IMR-90 (cell line): Measurements from ENCODE around the gene CPD. TPM values are rescaled to one million over a fixed set of nuclear protein-coding genes. Genes with fewer than 3 reads are reported as not detected.

Experiments
- ATAC-seq: fragments of 200-7000 bp; cut with Tn5 transposase; 2 replicates; pipeline ENCODE4 v1.9.1; 2020; ENCODE audit warnings: low read depth, mild to moderate bottlenecking, moderate library complexity
- BruUV-seq: library from RNA; stranded (reverse); fragments of 400-500 nt; replicated peaks from 2 replicates; lab custom pipeline; 2021; lab: Mats Ljungman, UMichigan
- CTCF ChIA-PET: fragments of 300-600 bp; formaldehyde crosslinking; extraction: SDS; loops from one replicate; lab custom pipeline; 2021; ENCODE audit warnings: antibody characterized with exemption; lab: Yijun Ruan, JAX
- POLR2A ChIA-PET: fragments of 300-600 bp; sonication (Branson Sonifier 250); formaldehyde crosslinking; loops from one replicate; lab custom pipeline; 2022; ENCODE audit warnings: antibody characterized with exemption; ENCODE audit not compliant: unreplicated experiment; lab: Charles Lee
- DNase-seq: peaks from one replicate; pipeline ENCODE4 v3.0.0; 2013
- H2AFZ ChIP-seq: replicated peaks from 2 replicates; pipeline ENCODE3; 2013; ENCODE audit warnings: low read length, mild to moderate bottlenecking; ENCODE audit not compliant: poor library complexity
- H2AK5ac ChIP-seq: 2 replicates; pipeline ENCODE4 v1.6.1; 2013; ENCODE audit warnings: low read depth, low read length, inconsistent platforms
- H2AK9ac ChIP-seq: replicated peaks from 2 replicates; pipeline ENCODE3; 2013; ENCODE audit warnings: mild to moderate bottlenecking, low read depth, low read length, moderate library complexity; ENCODE audit not compliant: poor library complexity
- H2BK120ac ChIP-seq: 2 replicates; pipeline ENCODE4 v1.6.1; 2013; ENCODE audit warnings: low read depth, low read length, inconsistent platforms
- H2BK15ac ChIP-seq: 3 replicates; pipeline ENCODE4 v1.6.1; 2013; ENCODE audit warnings: low read depth, low read length, inconsistent platforms
- H2BK20ac ChIP-seq: 2 replicates; pipeline ENCODE4 v1.6.1; 2013; ENCODE audit warnings: low read depth, mild to moderate bottlenecking, inconsistent platforms, low read length, moderate library complexity
- H2BK5ac ChIP-seq: 2 replicates; pipeline ENCODE4 v1.6.1; 2013; ENCODE audit warnings: mild to moderate bottlenecking, low read depth, low read length, inconsistent platforms; ENCODE audit not compliant: poor library complexity, severe bottlenecking
- H3K14ac ChIP-seq: replicated peaks from 2 replicates; pipeline ENCODE4 v1.6.1; 2013; ENCODE audit warnings: low read depth, low read length, inconsistent platforms
- H3K18ac ChIP-seq: 2 replicates; pipeline ENCODE4 v1.6.1; 2013; ENCODE audit warnings: low read depth, low read length, control low read depth
- H3K23ac ChIP-seq: 2 replicates; pipeline ENCODE4 v1.6.1; 2013; ENCODE audit warnings: low read depth, low read length, inconsistent platforms
- H3K27ac ChIP-seq: 2 replicates; pipeline ENCODE4 v1.5.1; 2013; ENCODE audit warnings: mild to moderate bottlenecking, control low read depth, low read length; ENCODE audit not compliant: insufficient read depth
- H3K27me3 ChIP-seq: 2 replicates; pipeline ENCODE4 v1.6.1; 2013; ENCODE audit warnings: low read length; ENCODE audit not compliant: control insufficient read depth, insufficient read depth
- H3K36me3 ChIP-seq: 2 replicates; pipeline ENCODE4 v1.6.1; 2013; ENCODE audit warnings: low read length, mixed read lengths; ENCODE audit not compliant: control insufficient read depth, insufficient read depth
- H3K4ac ChIP-seq: 2 replicates; pipeline ENCODE4 v1.6.1; 2013; ENCODE audit warnings: low read depth, low read length, inconsistent platforms
- H3K4me1 ChIP-seq: 2 replicates; pipeline ENCODE4 v1.6.1; 2013; ENCODE audit warnings: low read length, mixed read lengths; ENCODE audit not compliant: control insufficient read depth, insufficient read depth
- H3K4me2 ChIP-seq: 2 replicates; pipeline ENCODE4 v1.6.1; 2013; ENCODE audit warnings: low read depth, mild to moderate bottlenecking, control low read depth, low read length, moderate library complexity
- H3K4me3 ChIP-seq: 2 replicates; pipeline ENCODE4 v1.5.1; 2013; ENCODE audit warnings: low read depth, mild to moderate bottlenecking, control low read depth, low read length, moderate library complexity; ENCODE audit not compliant: insufficient read depth
- H3K56ac ChIP-seq: 2 replicates; pipeline ENCODE4 v1.6.1; 2013; ENCODE audit warnings: low read length, inconsistent platforms; ENCODE audit not compliant: insufficient read depth; ENCODE audit errors: extremely low read depth
- H3K79me1 ChIP-seq, 2 experiments: 2 replicates each; pipeline ENCODE4 v1.6.1; 2013; ENCODE audit warnings: low read length in 2 of 2, inconsistent platforms in 1 of 2, low read depth in 1 of 2
- H3K9ac ChIP-seq: 2 replicates; pipeline ENCODE4 v1.6.1; 2013; ENCODE audit warnings: low read depth, low read length, control low read depth
- H3K9me1 ChIP-seq: 2 replicates; pipeline ENCODE4 v1.6.1; 2013; ENCODE audit warnings: low read length, inconsistent platforms; ENCODE audit not compliant: insufficient read depth
- H3K9me3 ChIP-seq: 2 replicates; pipeline ENCODE4 v1.6.1; 2013; ENCODE audit warnings: low read length; ENCODE audit not compliant: control insufficient read depth, insufficient read depth
- H4K20me1 ChIP-seq: 2 replicates; pipeline ENCODE4 v1.6.1; 2013; ENCODE audit warnings: low read length, inconsistent platforms; ENCODE audit not compliant: insufficient read depth
- H4K5ac ChIP-seq: 2 replicates; pipeline ENCODE4 v1.6.1; 2013; ENCODE audit warnings: mild to moderate bottlenecking, low read depth, low read length, control low read depth
- H4K8ac ChIP-seq, 2 experiments: 2 replicates each; pipeline ENCODE4 v1.6.1; 2013; ENCODE audit warnings: low read depth in 2 of 2, low read length in 2 of 2, control low read depth in 1 of 2, inconsistent platforms in 1 of 2
- H4K91ac ChIP-seq: 2 replicates; pipeline ENCODE4 v1.6.1; 2013; ENCODE audit warnings: low read depth, low read length, inconsistent platforms; ENCODE audit not compliant: insufficient read depth
- CHD1 ChIP-seq: IDR thresholded peaks from 2 replicates; pipeline ENCODE4 v1.6.1; 2012; ENCODE audit warnings: low read depth, low read length, improper control_type of control experiment
- FOS ChIP-seq: fragments of 150-350 bp; IDR thresholded peaks from 2 replicates; pipeline ENCODE4 v1.6.1; 2016; ENCODE audit warnings: low read depth, low read length
- MAFK ChIP-seq: IDR thresholded peaks from 2 replicates; pipeline ENCODE4 v1.6.1; 2012; ENCODE audit warnings: low read depth, low read length, improper control_type of control experiment
- MAZ ChIP-seq: IDR thresholded peaks from 2 replicates; pipeline ENCODE4 v1.6.1; 2012; ENCODE audit warnings: low read depth, mild to moderate bottlenecking, low read length, improper control_type of control experiment, moderate library complexity, borderline replicate concordance
- MXI1 ChIP-seq: IDR thresholded peaks from 2 replicates; pipeline ENCODE4 v1.6.1; 2012; ENCODE audit warnings: low read depth, mild to moderate bottlenecking, low read length, moderate library complexity, borderline replicate concordance
- NFE2L2 ChIP-seq: fragments of 150-350 bp; IDR thresholded peaks from 2 replicates; pipeline ENCODE4 v1.6.1; 2016; ENCODE audit warnings: low read depth, mild to moderate bottlenecking, low read length
- POLR2A ChIP-seq: IDR thresholded peaks from 2 replicates; pipeline ENCODE4 v1.6.1; 2012; ENCODE audit warnings: mild to moderate bottlenecking, low read depth, low read length
- RCOR1 ChIP-seq: IDR thresholded peaks from 2 replicates; pipeline ENCODE4 v1.6.1; 2012; ENCODE audit warnings: mild to moderate bottlenecking, low read length, improper control_type of control experiment; ENCODE audit not compliant: insufficient replicate concordance
- RFX5 ChIP-seq: IDR thresholded peaks from 2 replicates; pipeline ENCODE4 v1.8.0; 2012; ENCODE audit warnings: low read depth, mild to moderate bottlenecking, low read length, moderate library complexity
- WGBS, 2 experiments: methylation state at CpG; one replicate each; pipeline versions ENCODE4 v1.1.5 to v1.1.7; 2013; ENCODE audit warnings: missing lambda C conversion rate in 2 of 2; ENCODE audit not compliant: insufficient read length in 1 of 2; ENCODE audit errors: extremely low coverage in 2 of 2; 5-methylcytosine and 5-hydroxymethylcytosine counted together
- dilution Hi-C: fragments of 300-500 bp; cut with HindIII; formaldehyde crosslinking; loops from one replicate; pipeline ENCODE4 v1.14.3; 2018; ENCODE audit warnings: low sequenced_read_pairs; ENCODE audit not compliant: unreplicated experiment
- in situ Hi-C: fragments of 300-500 bp; cut with MboI; formaldehyde crosslinking; loops from 3 replicates; pipeline ENCODE4 v1.14.3; 2019; ENCODE audit warnings: low sequenced_read_pairs, inconsistent platforms, mixed read lengths
- intact Hi-C: fragments of 100-400 bp; cut with micrococcal nuclease; formaldehyde crosslinking; loops from 2 replicates; pipeline ENCODE4 v1.10.0; 2022
- polyA plus RNA-seq, 3 experiments: library from polyadenylated mRNA; depleted of rRNA; stranded (reverse); fragments of >200 nt; gene quantifications; 2 replicates each; pipeline ENCODE4 v1.2.3, GENCODE V29; 2012; ENCODE audit warnings: low replicate concordance in 1 of 3
- total RNA-seq: library from RNA; depleted of rRNA; stranded (reverse); fragments of >200 nt; gene quantifications from 2 replicates; pipeline ENCODE4 v1.2.3, GENCODE V29; 2012

The CPD gene
- total and polyA plus RNA-seq, 2 of the 4 experiments (the other 2 are of a cell fraction): 23.4 to 94.5 TPM

GRCh38 chr17:30421592-30421991, 42.9 kb downstream of the CPD start:
- Histone ChIP-seq H3K23ac (no peak overlapping the region), H4K8ac (no peak overlapping the region), H3K9ac (no peak overlapping the region), H3K56ac (no peak overlapping the region), H2BK120ac (no peak overlapping the region), H2BK5ac (no peak overlapping the region), H3K4me3 (no peak overlapping the region), H2AK9ac (no peak overlapping the region), H3K4me1 (no peaks in the 10 kb centered on the region), H2BK20ac (no peak overlapping the region), H3K9me3 (no peaks in the 10 kb centered on the region), H2BK15ac (no peak overlapping the region), H3K4me2 (no peak overlapping the region), H3K9me1 (peaks cover 6% of the 10 kb centered on the region; the same call in 1 of the 2 replicates), H4K91ac (no peak overlapping the region), H4K20me1 (no peaks in the 10 kb centered on the region), H3K79me1 (peaks cover under 1 to 3% of the 10 kb centered on the region in 2 experiments; a peak in 1 of 4 replicates), H3K18ac (no peak overlapping the region), H3K14ac (no peak overlapping the region), H3K4ac (no peak overlapping the region), H4K5ac (no peak overlapping the region), H3K36me3 (peaks cover 10% of the 10 kb centered on the region), H3K27ac (no peak overlapping the region), H2AK5ac (no peak overlapping the region), H3K27me3 (no peaks in the 10 kb centered on the region), H2AFZ (no peak overlapping the region)
- in situ Hi-C loops: no loop called here
- POLR2A ChIA-PET: no interaction called here
- ATAC-seq: no peak
- DNase-seq: no peak
- intact Hi-C loops: no loop called here
- WGBS, 2 experiments: 100% methylated on average over 2 of the region's 4 CpGs; no CpG with 5 or more reads in 1 of the 2 experiments
- TF ChIP-seq FOS: no peak
- no peak for TF ChIP-seq MAFK
- TF ChIP-seq POLR2A: no peak
- TF ChIP-seq RCOR1: no peak
- TF ChIP-seq CHD1: no peak
- TF ChIP-seq MAZ: no peak
- TF ChIP-seq NFE2L2: no peak
- TF ChIP-seq RFX5: no peak
- TF ChIP-seq MXI1: no peak
- dilution Hi-C loops: no loop called here
- BruUV-seq: no TSS peak
- CTCF ChIA-PET: no interaction called here
